SK-N-SH (cell line): Measurements from ENCODE around the gene HIRA. TPM values are rescaled to one million over a fixed set of nuclear protein-coding genes. Genes with fewer than 3 reads are reported as not detected.

Experiments used
- CTCF ChIA-PET: fragments of 300-600, 350-600 bp; formaldehyde crosslinking; extraction: SDS; loops from one replicate; lab custom pipeline; 2021; lab: Yijun Ruan, JAX
- POLR2A ChIA-PET: fragments of 350-600 bp; sonication (Branson Sonifier 250); formaldehyde crosslinking; extraction: SDS; loops from one replicate; lab custom pipeline; 2020; ENCODE audit warnings: antibody characterized with exemption, inconsistent platforms; lab: Yijun Ruan, JAX
- DNase-seq: peaks from one replicate; pipeline ENCODE4 v3.0.0; 2012
- H2AFZ ChIP-seq: fragments of 200-600 bp; sonication (generic); 2 replicates; pipeline ENCODE4 v1.8.1; 2016; ENCODE audit warnings: antibody characterized with exemption, mild to moderate bottlenecking, low read depth
- H3F3A ChIP-seq: fragments of 200-600 bp; sonication (generic); replicated peaks from 2 replicates; pipeline ENCODE3; 2016; ENCODE audit warnings: antibody characterized with exemption, mild to moderate bottlenecking; ENCODE audit not compliant: insufficient read depth
- H3K27ac ChIP-seq, 2 experiments: fragments of 200-500 bp in 1 of 2; fragments of 200-600 bp in 1 of 2; sonication (Bioruptor generic) in 1 of 2; sonication (generic), shearing (Covaris generic) in 1 of 2; 2 replicates each; pipeline versions ENCODE4 v1.5.1 to v1.6.1; 2014 to 2016; ENCODE audit warnings: low read depth in 2 of 2, inconsistent platforms in 1 of 2, low read length in 1 of 2, mild to moderate bottlenecking in 1 of 2, mixed read lengths in 1 of 2
- H3K27me3 ChIP-seq: fragments of 200-600 bp; sonication (generic), shearing (Covaris generic); 2 replicates; pipeline ENCODE4 v1.6.1; 2016; ENCODE audit warnings: mixed run types; ENCODE audit not compliant: insufficient read depth
- H3K36me3 ChIP-seq, 2 experiments: fragments of 200-500 bp in 1 of 2; fragments of 200-600 bp in 1 of 2; sonication (Bioruptor generic) in 1 of 2; sonication (generic) in 1 of 2; replicated peaks in 1 of 2; 2 replicates each; pipeline versions ENCODE3 to v1.5.1; 2014 to 2016; ENCODE audit warnings: low read length in 1 of 2, mild to moderate bottlenecking in 1 of 2; ENCODE audit not compliant: insufficient read depth in 2 of 2, control insufficient read depth in 1 of 2
- H3K4me1 ChIP-seq, 2 experiments: fragments of 200-500 bp in 1 of 2; fragments of 200-600 bp in 1 of 2; sonication (Bioruptor generic) in 1 of 2; sonication (generic), shearing (Covaris generic) in 1 of 2; 2 replicates each; pipeline versions ENCODE4 v1.5.1 to v1.6.1; 2014 to 2016; ENCODE audit warnings: low read depth in 1 of 2, low read length in 1 of 2, mixed run types in 1 of 2; ENCODE audit not compliant: insufficient read depth in 2 of 2, control insufficient read depth in 1 of 2
- H3K4me2 ChIP-seq: fragments of 200-600 bp; sonication (generic), shearing (Covaris generic); 2 replicates; pipeline ENCODE4 v1.6.1; 2017; ENCODE audit warnings: mixed run types
- H3K4me3 ChIP-seq, 2 experiments: fragments of 200-500 bp in 1 of 2; fragments of 200-600 bp in 1 of 2; sonication (Bioruptor generic) in 1 of 2; sonication (generic), shearing (Covaris generic) in 1 of 2; 2 replicates each; pipeline versions ENCODE4 v1.5.1 to v1.8.1; 2014 to 2016; ENCODE audit warnings: low read depth in 2 of 2, inconsistent platforms in 1 of 2, low read length in 1 of 2, mild to moderate bottlenecking in 1 of 2, mixed read lengths in 1 of 2, moderate library complexity in 1 of 2
- H3K79me2 ChIP-seq: fragments of 200-600 bp; sonication (generic); 2 replicates; pipeline ENCODE4 v1.8.1; 2017; ENCODE audit warnings: mild to moderate bottlenecking; ENCODE audit not compliant: insufficient read depth
- H3K9ac ChIP-seq: fragments of 200-600 bp; sonication (generic); 2 replicates; pipeline ENCODE4 v1.6.1; 2017; ENCODE audit warnings: mixed run types
- H3K9me2 ChIP-seq: fragments of 200-600 bp; sonication (generic); 2 replicates; pipeline ENCODE4 v1.6.1; 2017; ENCODE audit warnings: mixed run types
- H3K9me3 ChIP-seq: fragments of 200-600 bp; sonication (generic); 2 replicates; pipeline ENCODE4 v1.6.1; 2017; ENCODE audit warnings: mixed run types, mild to moderate bottlenecking, moderate library complexity
- H4K20me1 ChIP-seq: fragments of 200-600 bp; sonication (generic); 2 replicates; pipeline ENCODE4 v1.6.1; 2017; ENCODE audit warnings: mild to moderate bottlenecking, mixed run types; ENCODE audit not compliant: insufficient read depth
- FOXJ3 ChIP-seq: sonication (generic); formaldehyde crosslinking; IDR thresholded peaks from 2 replicates; pipeline ENCODE4 v1.5.1; 2020; ENCODE audit warnings: mild to moderate bottlenecking, missing genetic modification reagents
- IRF3 ChIP-seq: fragments of 150-350 bp; IDR thresholded peaks from 2 replicates; pipeline ENCODE4 v1.6.1; 2016; ENCODE audit warnings: mild to moderate bottlenecking, low read depth, low read length
- MEF2A ChIP-seq: IDR thresholded peaks from 2 replicates; pipeline ENCODE4 v1.4.0; 2012; ENCODE audit warnings: low read depth, borderline replicate concordance
- MXI1 ChIP-seq: IDR thresholded peaks from 2 replicates; pipeline ENCODE4 v1.6.1; 2012; ENCODE audit warnings: mild to moderate bottlenecking, low read depth, low read length, improper control_type of control experiment
- NFIC ChIP-seq: IDR thresholded peaks from 2 replicates; pipeline ENCODE4 v1.4.0; 2012; ENCODE audit warnings: borderline replicate concordance
- RAD21 ChIP-seq: IDR thresholded peaks from 2 replicates; pipeline ENCODE4 v1.6.1; 2012; ENCODE audit warnings: mild to moderate bottlenecking, low read length
- RCOR1 ChIP-seq: fragments of 150-350 bp; IDR thresholded peaks from 2 replicates; pipeline ENCODE4 v1.6.1; 2017; ENCODE audit warnings: antibody characterized with exemption, low read length
- RXRA ChIP-seq: IDR thresholded peaks from 2 replicates; pipeline ENCODE4 v1.4.0; 2012; ENCODE audit warnings: low read depth, mild to moderate bottlenecking, borderline replicate concordance
- TAF1 ChIP-seq: IDR thresholded peaks from 2 replicates; pipeline ENCODE4 v1.6.1; 2012; ENCODE audit warnings: low read depth, mild to moderate bottlenecking, low read length, moderate library complexity, borderline replicate concordance
- USF2 ChIP-seq: fragments of 150-350 bp; IDR thresholded peaks from 2 replicates; pipeline ENCODE4 v1.6.1; 2017; ENCODE audit warnings: antibody characterized with exemption, low read length, low read depth, borderline replicate concordance
- WGBS: methylation state at CpG from one replicate; pipeline ENCODE4 v1.1.6; 2017; ENCODE audit warnings: low lambda C conversion rate; 5-methylcytosine and 5-hydroxymethylcytosine counted together
- polyA plus RNA-seq, 3 experiments: library from polyadenylated mRNA; depleted of rRNA; stranded (reverse); fragments of >200 nt; gene quantifications; 2 replicates each; pipeline ENCODE4 v1.2.3, GENCODE V29; 2012

The HIRA gene
- polyA plus RNA-seq, 1 of the 3 experiments (the other 2 are of a cell fraction), result 21.0 TPM

- ChIA-PET POLR2A (no interaction called here), CTCF (no interaction called here)
- no peak overlapping the region for H3K4me2 ChIP-seq
- no peaks in the 10 kb centered on the region for H3K4me1 ChIP-seq
- no peaks in the 10 kb centered on the region for H3F3A ChIP-seq
- H3K9me2 ChIP-seq, result no peaks in the 10 kb centered on the region
- H3K27me3 ChIP-seq, result no peaks in the 10 kb centered on the region
- H3K27ac ChIP-seq, result no peak overlapping the region
- no peak for TF ChIP-seq MXI1
- no peak for TF ChIP-seq IRF3
- TF ChIP-seq TAF1, result no peak
- no peak for TF ChIP-seq NFIC
- TF ChIP-seq RAD21, result no peak
- TF ChIP-seq RCOR1, result no peak
- H2AFZ ChIP-seq, result no peak overlapping the region
- 0 out of 2 replicates have a peak, but pooled peaks cover 9% of the 10 kb centered on the region for H3K9me3 ChIP-seq
- peaks cover 39 to 55% of the 10 kb centered on the region in 2 experiments for H3K36me3 ChIP-seq
- WGBS, result 94% methylated on average over 4 of the region's 5 CpGs
- no peak overlapping the region for H3K9ac ChIP-seq
- no peak overlapping the region for H3K4me3 ChIP-seq
- no peaks in the 10 kb centered on the region for H3K79me2 ChIP-seq
- no peak for DNase-seq
- H4K20me1 ChIP-seq, result no peaks in the 10 kb centered on the region
Observed at GRCh38 chr22:19331975-19332374, 99.6 kb downstream of the HIRA start.

- Histone ChIP-seq H3K9me2 (no peaks in the 10 kb centered on the region), H3K27ac (no peak overlapping the region), H2AFZ (no peak overlapping the region), H3K4me3 (no peak overlapping the region), H3K9ac (no peak overlapping the region), H3K27me3 (no peaks in the 10 kb centered on the region), H4K20me1 (no peaks in the 10 kb centered on the region), H3K4me2 (no peak overlapping the region), H3F3A (no peaks in the 10 kb centered on the region), H3K9me3 (0 out of 2 replicates have a peak, but pooled peaks cover 9% of the 10 kb centered on the region), H3K79me2 (no peaks in the 10 kb centered on the region), H3K36me3 (peaks cover 39 to 50% of the 10 kb centered on the region in 2 experiments), H3K4me1 (no peaks in the 10 kb centered on the region)
- DNase-seq, result no peak
- WGBS, result 95% methylated on average over 2 of the region's 7 CpGs
- TF ChIP-seq RXRA (no peak), USF2 (no peak), FOXJ3 (no peak), MEF2A (no peak), RAD21 (no peak)
- TF ChIP-seq, all 33 proteins: peak for 0
- ChIA-PET CTCF (no interaction called here), POLR2A (no interaction called here)
Observed at GRCh38 chr22:19331474-19331873, 100.1 kb downstream of the HIRA start.
